ENCODE results near the gene CACNA1I. TPM values are rescaled to one million over a fixed set of nuclear protein-coding genes. Genes with fewer than 3 reads are reported as not detected.

CACNA1I gene
- total and polyA plus RNA-seq, 2 donors (not counting 1 experiment from before 2014, with no cell fraction given), result 0.07 to 0.25 TPM

- no peaks in the 10 kb centered on the region for H3K36me3 ChIP-seq (replicated peaks in 1 of 2; ENCODE audit: control extremely low read depth in 1 of 2, control insufficient read depth in 1 of 2, extremely low read depth in 1 of 2, insufficient read depth in 2 of 2, low read length in 1 of 2)
- no peak overlapping the region for H3K27ac Mint-ChIP-seq
- CTCF ChIA-PET, result interaction anchor here (0.9 to 1.8 kb wide), 4 partner anchors 12 to 399 kb away, joined by 3 to 4 read pairs (median 4); no protein-coding TSS in a partner anchor
- peaks cover 31% of the 10 kb centered on the region for H3K27me3 Mint-ChIP-seq
- peaks cover 0 to 11% (median 0%) of the 10 kb centered on the region in 3 donors for H3K9me3 ChIP-seq (ENCODE audit: control extremely low read depth in 1 of 3, control insufficient read depth in 2 of 3, insufficient read depth in 1 of 3, low read length in 2 of 3)
- intact Hi-C loops (cut with micrococcal nuclease), result no loop called here
- H3K9me3 Mint-ChIP-seq (ENCODE audit: insufficient read depth), result no peaks in the 10 kb centered on the region
- WGBS (ENCODE audit: insufficient coverage), result 67% methylated on average over 18 of the region's 22 CpGs
- no peaks in the 10 kb centered on the region for H3K79me2 ChIP-seq (ENCODE audit: control insufficient read depth, insufficient read depth, low read length)
- POLR2A ChIA-PET, result no interaction called here
- H3K4me1 Mint-ChIP-seq, result no peaks in the 10 kb centered on the region
- H3K4me3 ChIP-seq (ENCODE audit: control extremely low read depth in 1 of 5, extremely low read depth in 1 of 5, insufficient read depth in 1 of 5, low read depth in 2 of 5, low read length in 4 of 5), result no peak overlapping the region
- ATAC-seq (ENCODE audit: low read depth) (no peak), DNase-seq (no peak)
- no peak overlapping the region for H3K27ac ChIP-seq (ENCODE audit: low read length in 2 of 2)
- H3K4me2 ChIP-seq (replicated peaks; ENCODE audit: low read depth, low read length, poor library complexity, severe bottlenecking), result no peak overlapping the region
- peaks cover 0 to 45% (median 11%) of the 10 kb centered on the region in 4 experiments for H3K27me3 ChIP-seq (replicated peaks in 1 of 4; ENCODE audit: control extremely low read depth in 1 of 4, control insufficient read depth in 3 of 4, insufficient read depth in 4 of 4, low read length in 3 of 4)
- H3K4me1 ChIP-seq (ENCODE audit: control insufficient read depth in 2 of 2, insufficient read depth in 2 of 2, low read length in 2 of 2), result peaks cover 4% of the 10 kb centered on the region in 2 donors
- H3K9ac ChIP-seq (ENCODE audit: low read length), result no peak overlapping the region
- no peak overlapping the region for H3K4me3 Mint-ChIP-seq
- TF ChIP-seq CTCF (IDR thresholded peaks at IDR 0.05), result no peak
- no peak for TF ChIP-seq EZH2 (IDR thresholded peaks at IDR 0.05; ENCODE audit: borderline replicate concordance, insufficient read depth, low read depth, low read length, poor library complexity, severe bottlenecking)
- H2AFZ ChIP-seq (ENCODE audit: insufficient read depth, low read depth, low read length, poor library complexity, severe bottlenecking), result no peak overlapping the region
- no peaks in the 10 kb centered on the region for H4K20me1 ChIP-seq (ENCODE audit: control insufficient read depth, insufficient read depth, low read length, poor library complexity, severe bottlenecking)
Measured at GRCh38 chr22:39625569-39626537, 55.3 kb downstream of the CACNA1I start.

GRCh38 chr22:39627208-39627607, 56.7 kb downstream of the CACNA1I start:
- POLR2A ChIA-PET, result no interaction called here
- no peak for TF ChIP-seq EZH2 (IDR thresholded peaks at IDR 0.05; ENCODE audit: borderline replicate concordance, insufficient read depth, low read depth, low read length, poor library complexity, severe bottlenecking)
- TF ChIP-seq CTCF (IDR thresholded peaks at IDR 0.05), result no peak
- CTCF ChIA-PET, result interaction anchor here (1.3 to 1.8 kb wide), 2 partner anchors 314 to 397 kb away, joined by 4 read pairs; no protein-coding TSS in a partner anchor
- Histone ChIP-seq H3K4me3 (ENCODE audit: control extremely low read depth in 1 of 5, extremely low read depth in 1 of 5, insufficient read depth in 1 of 5, low read depth in 2 of 5, low read length in 4 of 5) (no peak overlapping the region), H3K9ac (ENCODE audit: low read length) (no peak overlapping the region), H3K79me2 (ENCODE audit: control insufficient read depth, insufficient read depth, low read length) (no peaks in the 10 kb centered on the region), H3K27me3 (replicated peaks in 1 of 4; ENCODE audit: control extremely low read depth in 1 of 4, control insufficient read depth in 3 of 4, insufficient read depth in 4 of 4, low read length in 3 of 4) (peaks cover 0 to 34% (median 9%) of the 10 kb centered on the region in 4 experiments), H2AFZ (ENCODE audit: insufficient read depth, low read depth, low read length, poor library complexity, severe bottlenecking) (no peak overlapping the region), H3K36me3 (replicated peaks in 1 of 2; ENCODE audit: control extremely low read depth in 1 of 2, control insufficient read depth in 1 of 2, extremely low read depth in 1 of 2, insufficient read depth in 2 of 2, low read length in 1 of 2) (no peaks in the 10 kb centered on the region), H3K9me3 (ENCODE audit: control extremely low read depth in 1 of 3, control insufficient read depth in 2 of 3, insufficient read depth in 1 of 3, low read length in 2 of 3) (peaks cover 0 to 6% (median 0%) of the 10 kb centered on the region in 3 donors), H3K4me2 (replicated peaks; ENCODE audit: low read depth, low read length, poor library complexity, severe bottlenecking) (no peak overlapping the region), H3K4me1 (ENCODE audit: control insufficient read depth in 2 of 2, insufficient read depth in 2 of 2, low read length in 2 of 2) (peaks cover 4% of the 10 kb centered on the region in 2 donors), H4K20me1 (ENCODE audit: control insufficient read depth, insufficient read depth, low read length, poor library complexity, severe bottlenecking) (no peaks in the 10 kb centered on the region), H3K27ac (ENCODE audit: low read length in 2 of 2) (no peak overlapping the region)
- no peaks in the 10 kb centered on the region for H3K4me1 Mint-ChIP-seq
- intact Hi-C loops (cut with micrococcal nuclease), result no loop called here
- WGBS (ENCODE audit: insufficient coverage), result 62% methylated on average over 14 of the region's 14 CpGs
- ATAC-seq (ENCODE audit: low read depth), result no peak
- H3K9me3 Mint-ChIP-seq (ENCODE audit: insufficient read depth), result no peaks in the 10 kb centered on the region
- H3K27me3 Mint-ChIP-seq, result peaks cover 35% of the 10 kb centered on the region
- no peak overlapping the region for H3K27ac Mint-ChIP-seq
- DNase-seq, result no peak
- no peak overlapping the region for H3K4me3 Mint-ChIP-seq

Measured in B cell (primary cell).